ENCODE data around the gene SLC39A13. TPM values are rescaled to one million over a fixed set of nuclear protein-coding genes. Genes with fewer than 3 reads are reported as not detected.

The SLC39A13 gene
- total and polyA plus RNA-seq, 2 of the 4 experiments (the other 2 are of a cell fraction) = 32.4 to 144 TPM

DNA sequence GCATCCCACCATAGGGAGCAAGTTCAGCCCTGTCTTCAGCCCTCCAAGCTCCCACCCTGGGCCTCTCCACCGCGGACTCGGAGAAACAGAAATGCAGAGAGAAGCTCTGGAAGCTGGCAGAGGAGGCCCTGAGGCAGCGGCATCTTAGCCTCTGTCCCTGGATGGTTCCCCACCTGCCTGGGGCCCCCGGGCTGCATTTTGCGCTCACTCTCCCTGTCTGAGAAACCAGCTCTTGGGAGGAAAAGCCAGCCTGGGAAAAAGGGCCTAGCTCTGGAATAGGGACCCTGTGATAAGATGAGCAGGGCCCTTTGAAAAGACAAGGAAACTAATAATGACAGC, 18.0 kb upstream of the SLC39A13 start:
- Histone ChIP-seq H4K8ac (ENCODE audit: low read depth in 2 of 2, low read length in 2 of 2) (no peak overlapping the region), H2BK5ac (ENCODE audit: low read depth, low read length, poor library complexity, severe bottlenecking) (no peak overlapping the region), H3K4me2 (ENCODE audit: low read depth, low read length) (no peak overlapping the region), H3K4me1 (ENCODE audit: control insufficient read depth, insufficient read depth, low read length) (peaks cover 9% of the 10 kb centered on the region), H2BK20ac (ENCODE audit: low read depth, low read length) (no peak overlapping the region), H2AK5ac (ENCODE audit: low read depth, low read length) (no peak overlapping the region), H3K9me1 (ENCODE audit: insufficient read depth, low read length) (peaks cover 6% of the 10 kb centered on the region), H3K79me1 (ENCODE audit: low read depth in 1 of 2, low read length in 2 of 2) (no peaks in the 10 kb centered on the region), H4K5ac (ENCODE audit: low read depth, low read length) (no peak overlapping the region), H2AK9ac (replicated peaks; ENCODE audit: low read depth, low read length, poor library complexity) (no peak overlapping the region), H3K27me3 (ENCODE audit: control insufficient read depth, insufficient read depth, low read length) (no peaks in the 10 kb centered on the region), H3K9ac (ENCODE audit: low read depth, low read length) (no peak overlapping the region), H3K23ac (ENCODE audit: low read depth, low read length) (no peak overlapping the region), H4K91ac (ENCODE audit: insufficient read depth, low read depth, low read length) (no peak overlapping the region), H2BK15ac (ENCODE audit: low read depth, low read length) (no peak overlapping the region), H3K4ac (ENCODE audit: low read depth, low read length) (no peak overlapping the region), H2AFZ (replicated peaks; ENCODE audit: low read length, poor library complexity) (no peak overlapping the region), H3K9me3 (ENCODE audit: control insufficient read depth, insufficient read depth, low read length) (no peaks in the 10 kb centered on the region), H3K18ac (ENCODE audit: low read depth, low read length) (no peak overlapping the region), H3K27ac (ENCODE audit: insufficient read depth, low read length) (no peak overlapping the region), H3K56ac (ENCODE audit: extremely low read depth, insufficient read depth, low read length) (no peak overlapping the region), H2BK120ac (ENCODE audit: low read depth, low read length) (no peak overlapping the region), H3K14ac (replicated peaks; ENCODE audit: low read depth, low read length) (no peak overlapping the region), H4K20me1 (ENCODE audit: insufficient read depth, low read length) (no peaks in the 10 kb centered on the region), H3K36me3 (ENCODE audit: control insufficient read depth, insufficient read depth, low read length) (no peaks in the 10 kb centered on the region), H3K4me3 (ENCODE audit: insufficient read depth, low read depth, low read length) (no peak overlapping the region)
- ChIA-PET CTCF (no interaction called here), POLR2A (ENCODE audit: unreplicated experiment) (no interaction called here)
- DNase-seq = no peak
- BruUV-seq (replicated peaks) = no TSS peak
- ATAC-seq (ENCODE audit: low read depth) = no peak
- 96% methylated on average over 4 of the region's 6 CpGs; no CpG with 5 or more reads in 1 of the 2 experiments for WGBS, 2 experiments (ENCODE audit: extremely low coverage in 2 of 2, insufficient read length in 1 of 2)
- TF ChIP-seq, protein P1, sequence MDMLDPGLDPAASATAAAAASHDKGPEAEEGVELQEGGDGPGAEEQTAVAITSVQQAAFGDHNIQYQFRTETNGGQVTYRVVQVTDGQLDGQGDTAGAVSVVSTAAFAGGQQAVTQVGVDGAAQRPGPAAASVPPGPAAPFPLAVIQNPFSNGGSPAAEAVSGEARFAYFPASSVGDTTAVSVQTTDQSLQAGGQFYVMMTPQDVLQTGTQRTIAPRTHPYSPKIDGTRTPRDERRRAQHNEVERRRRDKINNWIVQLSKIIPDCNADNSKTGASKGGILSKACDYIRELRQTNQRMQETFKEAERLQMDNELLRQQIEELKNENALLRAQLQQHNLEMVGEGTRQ (IDR thresholded peaks at IDR 0.05; ENCODE audit: low read depth, low read length) = no peak
- TF ChIP-seq NFE2L2 (IDR thresholded peaks at IDR 0.05; ENCODE audit: low read depth, low read length) = no peak
- TF ChIP-seq CHD1 (IDR thresholded peaks at IDR 0.05; ENCODE audit: low read depth, low read length) = no peak
- no peak for TF ChIP-seq POLR2A (IDR thresholded peaks at IDR 0.05; ENCODE audit: low read depth, low read length)
- TF ChIP-seq BHLHE40 (IDR thresholded peaks at IDR 0.05; ENCODE audit: low read depth, low read length) = no peak
- no peak for TF ChIP-seq MAZ (IDR thresholded peaks at IDR 0.05; ENCODE audit: borderline replicate concordance, low read depth, low read length)
- TF ChIP-seq FOS (IDR thresholded peaks at IDR 0.05; ENCODE audit: low read depth, low read length) = no peak
- no peak for TF ChIP-seq MAFK (IDR thresholded peaks at IDR 0.05; ENCODE audit: low read depth, low read length)
- TF ChIP-seq RCOR1 (IDR thresholded peaks at IDR 0.05; ENCODE audit: insufficient replicate concordance, low read length) = no peak
- TF ChIP-seq MXI1 (IDR thresholded peaks at IDR 0.05; ENCODE audit: borderline replicate concordance, low read depth, low read length) = no peak
- in situ Hi-C loops (cut with MboI; ENCODE audit: low sequenced_read_pairs) (no loop called here), dilution Hi-C loops (cut with HindIII; ENCODE audit: low sequenced_read_pairs, unreplicated experiment) (no loop called here), intact Hi-C loops (cut with micrococcal nuclease) (no loop called here)

Measured in IMR-90 (cell line).